OCI-LY3 (cell line): ENCODE results near the gene ALDH2.

Source experiments
- CTCF ChIP-seq: fragments of 200-600, 300-600 bp; sonication (generic); IDR thresholded peaks from 2 replicates; pipeline ENCODE4 v1.5.1; 2014; ENCODE audit warnings: antibody characterized with exemption, low read length, low read depth
- EZH2phosphoT487 ChIP-seq: fragments of 200-600 bp; shearing (Covaris generic); IDR thresholded peaks from 2 replicates; pipeline ENCODE4 v1.6.1; 2018; ENCODE audit warnings: antibody characterized with exemption, mixed run types, low read depth

- TF ChIP-seq CTCF = no peak
- no peak for TF ChIP-seq EZH2phosphoT487
Observed at GRCh38 chr12:111761706-111762105, 5.0 kb upstream of the ALDH2 start.
